SH-SY5Y (cell line): Measurements from ENCODE around the gene CFAP53.

Experiments
- GATA2 ChIP-seq: IDR thresholded peaks from 2 replicates; pipeline ENCODE4 v1.6.1; 2011; ENCODE audit warnings: mild to moderate bottlenecking, low read depth, low read length
- GATA3 ChIP-seq: IDR thresholded peaks from 2 replicates; pipeline ENCODE4 v1.6.1; 2011; ENCODE audit warnings: low read depth, mild to moderate bottlenecking, low read length, moderate library complexity

- no peak for TF ChIP-seq GATA2
- no peak for TF ChIP-seq GATA3
These were observed 26.2 kb downstream of the CFAP53 start for GRCh38 chr18:50240080-50240563.
